Endothelial cell of umbilical vein (primary cell): ENCODE measurements around the gene OR4F6. TPM values are rescaled to one million over a fixed set of nuclear protein-coding genes. Genes with fewer than 3 reads are reported as not detected.

Experiments used
- BruUV-seq: library from RNA; stranded (reverse); fragments of 400-500 nt; replicated peaks from 2 replicates; lab custom pipeline; 2021; lab: Mats Ljungman, UMichigan
- CTCF ChIA-PET: fragments of 300-600, 350-600 bp; sonication (Branson Sonifier 250); formaldehyde crosslinking; loops from one replicate; lab custom pipeline; 2021; ENCODE audit warnings: antibody characterized with exemption, inconsistent platforms; lab: Charles Lee
- POLR2A ChIA-PET: fragments of 300-600, 350-600 bp; sonication (Branson Sonifier 250); formaldehyde crosslinking; loops from one replicate; lab custom pipeline; 2021; ENCODE audit warnings: antibody characterized with exemption, inconsistent platforms; lab: Charles Lee
- DNase-seq: peaks from one replicate; pipeline ENCODE4 v3.0.0-alpha.2; 2011; ENCODE audit warnings: low read depth, low spot score
- FAIRE-seq: peaks from 2 replicates; lab custom pipeline; 2011; peaks lifted over from hg19 to GRCh38; lab: Jason Lieb, UNC
- H2AFZ ChIP-seq: 2 replicates; pipeline ENCODE4 v1.6.0; 2012; ENCODE audit warnings: low read depth, low read length, control low read depth, inconsistent platforms
- H3K27ac ChIP-seq: 2 replicates; pipeline ENCODE4 v1.5.1; 2011; ENCODE audit warnings: low read depth, mild to moderate bottlenecking, control low read depth, low read length, moderate library complexity; ENCODE audit not compliant: insufficient read depth
- H3K27me3 ChIP-seq, 2 experiments: 2 replicates each; pipeline versions ENCODE4 v1.6.0 to v1.6.1; 2011; ENCODE audit warnings: low read length in 2 of 2, mixed read lengths in 1 of 2; ENCODE audit not compliant: control insufficient read depth in 2 of 2, insufficient read depth in 2 of 2
- H3K36me3 ChIP-seq, 2 experiments: 2 replicates in 1 of 2; 3 replicates in 1 of 2; pipeline ENCODE4 v1.5.1; 2011; ENCODE audit warnings: low read length in 2 of 2, mild to moderate bottlenecking in 1 of 2, moderate library complexity in 1 of 2; ENCODE audit not compliant: control insufficient read depth in 2 of 2, insufficient read depth in 2 of 2; ENCODE audit errors: extremely low read depth in 1 of 2
- H3K4me1 ChIP-seq: 3 replicates; pipeline ENCODE4 v1.5.1; 2011; ENCODE audit warnings: mild to moderate bottlenecking, low read length; ENCODE audit not compliant: control insufficient read depth, insufficient read depth; ENCODE audit errors: extremely low read depth
- H3K4me2 ChIP-seq: 2 replicates; pipeline ENCODE4 v1.6.1; 2011; ENCODE audit warnings: low read length, control low read depth, mixed read lengths; ENCODE audit not compliant: insufficient read depth
- H3K4me3 ChIP-seq, 3 experiments: fragments of 200-600 bp in 1 of 3; sonication (generic), shearing (Covaris generic) in 1 of 3; replicated peaks in 1 of 3; 2 replicates each; pipeline ENCODE4 v1.5.1; 2011 to 2016; ENCODE audit warnings: control low read depth in 3 of 3, low read length in 3 of 3, mild to moderate bottlenecking in 2 of 3, inconsistent platforms in 1 of 3, low read depth in 1 of 3, moderate library complexity in 1 of 3; ENCODE audit not compliant: insufficient read depth in 1 of 3
- H3K79me2 ChIP-seq: 2 replicates; pipeline ENCODE4 v1.6.0; 2012; ENCODE audit warnings: low read length, inconsistent platforms; ENCODE audit not compliant: control insufficient read depth, insufficient read depth
- H3K9ac ChIP-seq: replicated peaks from 2 replicates; pipeline ENCODE3; 2011; ENCODE audit warnings: low read length, control low read depth; ENCODE audit not compliant: insufficient read depth; ENCODE audit errors: extremely low read depth
- H3K9me1 ChIP-seq: replicated peaks from 3 replicates; pipeline ENCODE4 v1.6.0; 2011; ENCODE audit warnings: mild to moderate bottlenecking, low read length; ENCODE audit not compliant: control insufficient read depth, insufficient read depth; ENCODE audit errors: extremely low read depth
- H3K9me3 ChIP-seq: replicated peaks from 2 replicates; pipeline ENCODE4 v1.5.1; 2012; ENCODE audit warnings: low read length, inconsistent platforms; ENCODE audit not compliant: control insufficient read depth, insufficient read depth
- H4K20me1 ChIP-seq: replicated peaks from 2 replicates; pipeline ENCODE3; 2011; ENCODE audit warnings: mild to moderate bottlenecking, low read length; ENCODE audit not compliant: control insufficient read depth, insufficient read depth; ENCODE audit errors: extremely low read depth
- CTCF ChIP-seq, 2 donors: IDR thresholded peaks; 1 replicate in 1 of 2; 2 replicates in 1 of 2; pipeline ENCODE4 v1.5.1; 2011; ENCODE audit warnings: low read length in 2 of 2, mild to moderate bottlenecking in 2 of 2, moderate library complexity in 2 of 2, control low read depth in 1 of 2, inconsistent platforms in 1 of 2, low read depth in 1 of 2; ENCODE audit not compliant: insufficient read depth in 1 of 2; ENCODE audit errors: extremely low read depth in 1 of 2
- EZH2 ChIP-seq: IDR thresholded peaks from 2 replicates; pipeline ENCODE4 v1.6.1; 2012; ENCODE audit warnings: borderline replicate concordance, low read depth, mild to moderate bottlenecking, moderate library complexity, low read length, inconsistent platforms; ENCODE audit not compliant: severe bottlenecking
- FOS ChIP-seq: IDR thresholded peaks from 2 replicates; pipeline ENCODE4 v1.6.1; 2011; ENCODE audit warnings: mild to moderate bottlenecking, low read length, moderate library complexity, borderline replicate concordance; ENCODE audit not compliant: insufficient read depth
- GATA2 ChIP-seq: IDR thresholded peaks from 2 replicates; pipeline ENCODE4 v1.7.0; 2011; ENCODE audit warnings: low read depth, mild to moderate bottlenecking, moderate library complexity, mixed read lengths, low read length; ENCODE audit not compliant: insufficient read length, insufficient read depth
- JUN ChIP-seq: IDR thresholded peaks from 2 replicates; pipeline ENCODE4 v1.6.1; 2011; ENCODE audit warnings: borderline replicate concordance, low read depth; ENCODE audit not compliant: insufficient read length, insufficient read depth
- MAX ChIP-seq: IDR thresholded peaks from 2 replicates; pipeline ENCODE4 v1.6.1; 2011; ENCODE audit not compliant: insufficient read depth, insufficient read length
- MYC ChIP-seq: IDR thresholded peaks from one replicate; pipeline ENCODE4 v1.6.1; 2011; ENCODE audit warnings: mild to moderate bottlenecking, low read depth, low read length
- POLR2A ChIP-seq: IDR thresholded peaks from 2 replicates; pipeline ENCODE4 v1.6.1; 2012; ENCODE audit warnings: low read depth, mild to moderate bottlenecking, control low read depth, low read length
- dilution Hi-C: fragments of 300-500 bp; cut with MboI; formaldehyde crosslinking; loops from one replicate; pipeline ENCODE4 v1.15.0; 2019; ENCODE audit warnings: low sequenced_read_pairs; ENCODE audit not compliant: extremely low pct_ligation_motif_present
- intact Hi-C: fragments of 100-400 bp; cut with micrococcal nuclease; formaldehyde crosslinking; loops from one replicate; pipeline ENCODE4 v1.10.0; 2022
- polyA plus RNA-seq, 4 experiments: library from polyadenylated mRNA; depleted of rRNA in 3 of 4; stranded (reverse) in 3 of 4; unstranded in 1 of 4; fragments of >200 nt; gene quantifications; 2 replicates each; pipeline versions ENCODE4 v1.2.1 to v1.2.3, GENCODE V29; 2011 to 2012; ENCODE audit warnings: missing spikeins in 1 of 4
- total RNA-seq: library from RNA; stranded (reverse); gene quantifications from 2 replicates; pipeline ENCODE4 v1.2.3, GENCODE V29; 2021

The OR4F6 gene
- total and polyA plus RNA-seq, 2 donors (not counting 3 experiments of a cell fraction or from before 2014, with no cell fraction given): not detected

- CTCF ChIA-PET: no interaction called here
- FAIRE-seq (no peak), DNase-seq (no peak)
- Histone ChIP-seq H3K4me3 (no peak overlapping the region), H3K27ac (no peak overlapping the region), H2AFZ (no peak overlapping the region), H4K20me1 (no peaks in the 10 kb centered on the region), H3K9me1 (no peaks in the 10 kb centered on the region), H3K27me3 (no peaks in the 10 kb centered on the region), H3K9ac (no peak overlapping the region), H3K9me3 (no peaks in the 10 kb centered on the region), H3K4me1 (no peaks in the 10 kb centered on the region), H3K4me2 (no peak overlapping the region), H3K79me2 (no peaks in the 10 kb centered on the region), H3K36me3 (no peaks in the 10 kb centered on the region)
- dilution Hi-C loops (no loop called here), intact Hi-C loops (no loop called here)
- POLR2A ChIA-PET: no interaction called here
- TF ChIP-seq GATA2: no peak
- TF ChIP-seq FOS: no peak
- TF ChIP-seq JUN: no peak
- no peak for TF ChIP-seq CTCF (IDR thresholded peaks at IDR 0.05; ENCODE audit: extremely low read depth in 1 of 2, insufficient read depth in 1 of 2, low read depth in 1 of 2, low read length in 2 of 2)
- TF ChIP-seq POLR2A: no peak
- no peak for TF ChIP-seq EZH2
- no peak for TF ChIP-seq MYC
- TF ChIP-seq MAX: no peak
- no TSS peak for BruUV-seq
These were observed 2.3 kb upstream of the OR4F6 start for GRCh38 chr15:101801048-101801447.
